Measurements from ENCODE around the gene CATSPER3. TPM values are rescaled to one million over a fixed set of nuclear protein-coding genes. Genes with fewer than 3 reads are reported as not detected.

Gene CATSPER3

DNA sequence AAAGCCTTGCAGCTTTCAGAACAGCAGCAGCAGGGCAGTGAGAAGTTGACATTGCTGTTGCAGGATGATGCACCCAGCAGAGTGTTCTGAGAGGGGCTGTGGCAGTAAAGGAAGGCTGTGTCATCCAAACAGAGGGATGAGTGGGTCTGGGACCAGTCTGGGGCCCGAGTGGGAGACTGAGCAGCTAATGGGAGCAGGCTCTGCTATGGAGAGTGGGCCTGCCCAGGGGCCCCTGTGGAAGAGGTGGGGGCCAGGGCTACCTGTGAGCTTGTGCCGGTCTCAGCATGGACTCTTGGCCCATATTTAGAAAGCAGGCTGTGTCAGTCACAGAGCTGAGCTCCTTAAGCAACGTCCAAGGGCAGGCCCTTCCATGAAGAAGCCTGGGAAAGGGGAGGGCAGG, 92.3 kb downstream of the CATSPER3 start:
- DNase-seq (ENCODE audit: low read depth in 1 of 2, low spot score in 1 of 2) = no peak
- TF ChIP-seq GABPA (IDR thresholded peaks at IDR 0.05; ENCODE audit: low read depth) (no peak), SPI1 (IDR thresholded peaks at IDR 0.05; ENCODE audit: borderline replicate concordance, low read depth) (no peak), POLR2AphosphoS5 (IDR thresholded peaks at IDR 0.05; ENCODE audit: low read depth) (no peak)
- TF ChIP-seq, protein P1, sequence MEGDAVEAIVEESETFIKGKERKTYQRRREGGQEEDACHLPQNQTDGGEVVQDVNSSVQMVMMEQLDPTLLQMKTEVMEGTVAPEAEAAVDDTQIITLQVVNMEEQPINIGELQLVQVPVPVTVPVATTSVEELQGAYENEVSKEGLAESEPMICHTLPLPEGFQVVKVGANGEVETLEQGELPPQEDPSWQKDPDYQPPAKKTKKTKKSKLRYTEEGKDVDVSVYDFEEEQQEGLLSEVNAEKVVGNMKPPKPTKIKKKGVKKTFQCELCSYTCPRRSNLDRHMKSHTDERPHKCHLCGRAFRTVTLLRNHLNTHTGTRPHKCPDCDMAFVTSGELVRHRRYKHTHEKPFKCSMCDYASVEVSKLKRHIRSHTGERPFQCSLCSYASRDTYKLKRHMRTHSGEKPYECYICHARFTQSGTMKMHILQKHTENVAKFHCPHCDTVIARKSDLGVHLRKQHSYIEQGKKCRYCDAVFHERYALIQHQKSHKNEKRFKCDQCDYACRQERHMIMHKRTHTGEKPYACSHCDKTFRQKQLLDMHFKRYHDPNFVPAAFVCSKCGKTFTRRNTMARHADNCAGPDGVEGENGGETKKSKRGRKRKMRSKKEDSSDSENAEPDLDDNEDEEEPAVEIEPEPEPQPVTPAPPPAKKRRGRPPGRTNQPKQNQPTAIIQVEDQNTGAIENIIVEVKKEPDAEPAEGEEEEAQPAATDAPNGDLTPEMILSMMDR (IDR thresholded peaks at IDR 0.05; ENCODE audit: insufficient read depth, low read length) = no peak
- TF ChIP-seq, protein P2, sequence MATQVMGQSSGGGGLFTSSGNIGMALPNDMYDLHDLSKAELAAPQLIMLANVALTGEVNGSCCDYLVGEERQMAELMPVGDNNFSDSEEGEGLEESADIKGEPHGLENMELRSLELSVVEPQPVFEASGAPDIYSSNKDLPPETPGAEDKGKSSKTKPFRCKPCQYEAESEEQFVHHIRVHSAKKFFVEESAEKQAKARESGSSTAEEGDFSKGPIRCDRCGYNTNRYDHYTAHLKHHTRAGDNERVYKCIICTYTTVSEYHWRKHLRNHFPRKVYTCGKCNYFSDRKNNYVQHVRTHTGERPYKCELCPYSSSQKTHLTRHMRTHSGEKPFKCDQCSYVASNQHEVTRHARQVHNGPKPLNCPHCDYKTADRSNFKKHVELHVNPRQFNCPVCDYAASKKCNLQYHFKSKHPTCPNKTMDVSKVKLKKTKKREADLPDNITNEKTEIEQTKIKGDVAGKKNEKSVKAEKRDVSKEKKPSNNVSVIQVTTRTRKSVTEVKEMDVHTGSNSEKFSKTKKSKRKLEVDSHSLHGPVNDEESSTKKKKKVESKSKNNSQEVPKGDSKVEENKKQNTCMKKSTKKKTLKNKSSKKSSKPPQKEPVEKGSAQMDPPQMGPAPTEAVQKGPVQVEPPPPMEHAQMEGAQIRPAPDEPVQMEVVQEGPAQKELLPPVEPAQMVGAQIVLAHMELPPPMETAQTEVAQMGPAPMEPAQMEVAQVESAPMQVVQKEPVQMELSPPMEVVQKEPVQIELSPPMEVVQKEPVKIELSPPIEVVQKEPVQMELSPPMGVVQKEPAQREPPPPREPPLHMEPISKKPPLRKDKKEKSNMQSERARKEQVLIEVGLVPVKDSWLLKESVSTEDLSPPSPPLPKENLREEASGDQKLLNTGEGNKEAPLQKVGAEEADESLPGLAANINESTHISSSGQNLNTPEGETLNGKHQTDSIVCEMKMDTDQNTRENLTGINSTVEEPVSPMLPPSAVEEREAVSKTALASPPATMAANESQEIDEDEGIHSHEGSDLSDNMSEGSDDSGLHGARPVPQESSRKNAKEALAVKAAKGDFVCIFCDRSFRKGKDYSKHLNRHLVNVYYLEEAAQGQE (IDR thresholded peaks at IDR 0.05; ENCODE audit: insufficient replicate concordance, low read depth) = no peak
- Histone ChIP-seq H3K27me3 (ENCODE audit: insufficient read depth, poor library complexity, severe bottlenecking) (no peaks in the 10 kb centered on the region), H3K27ac (replicated peaks) (no peak overlapping the region), H3K4me3 (replicated peaks; ENCODE audit: insufficient read depth, low read length) (no peak overlapping the region)

DNA sequence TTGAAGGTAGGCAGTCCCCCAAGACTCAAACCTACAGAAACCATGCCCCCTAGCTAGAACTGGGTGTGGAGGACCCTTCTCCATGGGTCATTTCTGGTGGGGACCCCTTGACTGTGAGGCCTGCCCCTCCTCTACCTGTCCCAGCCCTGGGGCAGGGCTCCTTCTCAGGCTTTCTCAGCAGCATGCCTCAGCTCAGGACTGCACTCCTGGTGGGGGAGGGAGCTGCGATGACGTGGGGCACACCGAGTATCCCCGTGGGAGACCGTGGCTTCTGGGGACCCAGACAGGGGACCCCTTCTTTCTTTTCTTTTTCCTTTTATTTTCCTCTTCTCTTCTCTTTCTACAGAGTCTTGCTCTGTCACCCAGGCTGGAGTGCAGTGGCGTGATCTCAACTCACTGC, 93.3 kb downstream of the CATSPER3 start:
- H3K4me3 ChIP-seq (replicated peaks; ENCODE audit: insufficient read depth, low read length) = no peak overlapping the region
- TF ChIP-seq SPI1 (IDR thresholded peaks at IDR 0.05; ENCODE audit: borderline replicate concordance, low read depth) (no peak), GABPA (IDR thresholded peaks at IDR 0.05; ENCODE audit: low read depth) (no peak), POLR2AphosphoS5 (IDR thresholded peaks at IDR 0.05; ENCODE audit: low read depth) (no peak)
- TF ChIP-seq, protein P1 (IDR thresholded peaks at IDR 0.05; ENCODE audit: insufficient read depth, low read length) = no peak
- TF ChIP-seq, protein P2 (IDR thresholded peaks at IDR 0.05; ENCODE audit: insufficient replicate concordance, low read depth) = no peak
- H3K27me3 ChIP-seq (ENCODE audit: insufficient read depth, poor library complexity, severe bottlenecking) = no peaks in the 10 kb centered on the region
- DNase-seq (ENCODE audit: low read depth in 1 of 2, low spot score in 1 of 2) = no peak
- H3K27ac ChIP-seq (replicated peaks) = no peak overlapping the region

Small RNA genes lying within 50 kb of the gene (microRNA-seq; reads per million reads assigned to microRNA genes)
- not detected for gene MIR4461
